CD4-positive, CD25-positive, alpha-beta regulatory T cell (primary cell): ENCODE results near the gene DLL1. TPM values are rescaled to one million over a fixed set of nuclear protein-coding genes. Genes with fewer than 3 reads are reported as not detected.

Experiments used
- ATAC-seq, 2 donors: fragments of 150-1000 bp; cut with Tn5 transposase; one replicate each; pipeline ENCODE4 v1.10.0; 2021; ENCODE audit warnings: low read depth in 2 of 2, moderate number of reproducible peaks in 2 of 2, moderate library complexity in 1 of 2
- DNase-seq, 3 donors: peaks; one replicate each; pipeline versions ENCODE4 v3.0.0 to v3.0.0-alpha.2; 2012 to 2022; ENCODE audit warnings: mixed read lengths in 1 of 3
- H3K27ac ChIP-seq: one replicate; pipeline ENCODE4 v1.7.0; 2013; ENCODE audit warnings: mild to moderate bottlenecking, low read length; ENCODE audit not compliant: insufficient read depth, poor library complexity, severe bottlenecking
- H3K27me3 ChIP-seq: one replicate; pipeline ENCODE4 v1.7.0; 2013; ENCODE audit warnings: low read length; ENCODE audit not compliant: control insufficient read depth, insufficient read depth
- H3K36me3 ChIP-seq: one replicate; pipeline ENCODE4 v1.7.0; 2013; ENCODE audit warnings: mild to moderate bottlenecking, low read length, moderate library complexity; ENCODE audit not compliant: control insufficient read depth, insufficient read depth
- H3K4me1 ChIP-seq: 2 replicates; pipeline ENCODE4 v1.7.0; 2013; ENCODE audit warnings: mild to moderate bottlenecking, low read length; ENCODE audit not compliant: insufficient read depth, control insufficient read depth, poor library complexity, severe bottlenecking
- H3K4me3 ChIP-seq: one replicate; pipeline ENCODE4 v1.7.0; 2013; ENCODE audit warnings: low read depth, mild to moderate bottlenecking, low read length, moderate library complexity
- H3K9me3 ChIP-seq, 2 experiments: 1 replicate in 1 of 2; 2 replicates in 1 of 2; pipeline ENCODE4 v1.7.0; 2013; ENCODE audit warnings: low read length in 2 of 2, mild to moderate bottlenecking in 1 of 2, moderate library complexity in 1 of 2; ENCODE audit not compliant: control insufficient read depth in 2 of 2
- H3K27ac Mint-ChIP-seq, 3 donors: one replicate each; pipeline ENCODE4 v1.8.0; 2020 to 2022; ENCODE audit warnings: mild to moderate bottlenecking in 3 of 3, mixed read lengths in 3 of 3, moderate library complexity in 2 of 3
- H3K27me3 Mint-ChIP-seq: one replicate; pipeline ENCODE4 v1.8.0; 2022; ENCODE audit warnings: mild to moderate bottlenecking, mixed read lengths
- H3K36me3 Mint-ChIP-seq: one replicate; pipeline ENCODE4 v1.8.0; 2020; ENCODE audit warnings: mixed read lengths
- H3K4me1 Mint-ChIP-seq, 4 donors: one replicate each; pipeline ENCODE4 v1.8.0; 2020 to 2022; ENCODE audit warnings: mixed read lengths in 4 of 4, mild to moderate bottlenecking in 1 of 4
- H3K4me3 Mint-ChIP-seq, 4 donors: one replicate each; pipeline ENCODE4 v1.8.0; 2020 to 2022; ENCODE audit warnings: mild to moderate bottlenecking in 4 of 4, mixed read lengths in 4 of 4, moderate library complexity in 3 of 4
- H3K9me3 Mint-ChIP-seq, 7 donors: one replicate each; pipeline ENCODE4 v1.8.0; 2020 to 2022; ENCODE audit warnings: mixed read lengths in 7 of 7, mild to moderate bottlenecking in 3 of 7, moderate library complexity in 2 of 7
- polyA plus RNA-seq, 4 donors: library from polyadenylated mRNA; unstranded; fragments of 300-500 nt; fragmentation: Illumina TruSeq; gene quantifications; one replicate each; pipeline ENCODE4 v1.2.3, GENCODE V29; 2021
- total RNA-seq: library from RNA; stranded (reverse); gene quantifications from one replicate; pipeline ENCODE4 v1.2.3, GENCODE V29; 2022

Gene DLL1
- total and polyA plus RNA-seq, 5 donors from 2014 or later: 0.28 to 1.1 (median 0.29) TPM; not detected in 2

DNA sequence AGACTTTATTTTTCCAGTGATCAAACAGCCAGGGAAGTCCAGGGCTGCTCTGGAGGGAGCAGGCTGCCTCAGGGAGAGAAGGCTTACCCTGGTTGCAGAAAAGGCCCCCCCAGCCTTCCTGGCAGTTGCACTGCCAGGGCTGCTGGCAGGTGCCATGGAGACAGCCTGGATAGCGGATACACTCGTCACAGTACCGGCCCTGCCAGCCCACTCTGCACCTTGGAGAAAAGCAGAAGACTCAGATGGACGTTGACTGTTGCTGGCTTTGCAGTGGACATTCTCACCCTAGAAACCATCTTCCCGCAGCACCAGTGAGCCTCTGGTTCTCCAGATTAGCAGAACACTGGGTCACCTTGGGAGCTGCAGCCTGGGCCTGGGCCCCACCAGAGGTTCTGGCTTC lies 5.4 kb downstream of the DLL1 start:
- Mint-ChIP-seq H3K9me3 (peaks cover 0 to 2% (median 0%) of the 10 kb centered on the region in 7 donors), H3K36me3 (peaks cover 3% of the 10 kb centered on the region), H3K27me3 (peaks cover 48% of the 10 kb centered on the region), H3K4me3 (peak overlapping the region in 1 of 4 donors; percentile 62), H3K27ac (no peak overlapping the region), H3K4me1 (peaks cover 0 to 20% (median 8%) of the 10 kb centered on the region in 4 donors)
- H3K36me3 ChIP-seq: no peaks in the 10 kb centered on the region
- DNase-seq (no peak), ATAC-seq (no peak)
- H3K27ac ChIP-seq: no peak overlapping the region
- H3K27me3 ChIP-seq: peaks cover 12% of the 10 kb centered on the region
- no peak overlapping the region for H3K4me3 ChIP-seq
- no peaks in the 10 kb centered on the region for H3K9me3 ChIP-seq
- peaks cover 20% of the 10 kb centered on the region for H3K4me1 ChIP-seq

DNA sequence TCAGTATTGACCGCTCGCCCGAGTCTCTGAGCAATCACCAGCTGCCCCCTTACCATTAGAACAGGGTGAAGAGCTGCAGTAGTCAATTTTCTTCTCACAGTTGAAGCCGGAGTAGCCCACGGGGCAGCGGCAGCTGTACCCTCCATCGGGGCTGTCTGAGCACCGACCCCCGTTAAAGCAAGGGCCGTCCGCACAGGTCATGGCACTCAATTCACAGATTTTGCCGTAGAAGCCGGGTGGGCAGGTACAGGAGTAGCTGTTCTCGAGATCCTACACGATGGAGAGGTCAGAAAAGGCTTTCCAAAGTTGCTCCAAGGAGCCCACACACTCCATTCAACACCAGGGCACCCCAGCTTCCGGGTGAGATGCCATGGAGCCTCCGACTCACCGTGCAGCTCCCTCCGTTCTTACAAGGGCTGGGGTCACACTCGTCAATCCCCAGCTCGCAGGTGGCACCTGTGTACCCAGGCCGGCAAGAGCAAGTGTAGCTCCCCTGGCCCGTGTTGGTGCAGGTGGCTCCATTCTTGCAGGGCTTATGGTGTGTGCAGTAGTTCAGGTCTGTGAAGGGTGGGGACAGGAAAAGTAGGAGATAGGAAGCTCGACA lies 5.9 kb downstream of the DLL1 start:
- DNase-seq (no peak), ATAC-seq (no peak)
- Mint-ChIP-seq H3K4me3 (peak overlapping the region in 1 of 4 donors; percentile 29), H3K4me1 (peaks cover 0 to 15% (median 8%) of the 10 kb centered on the region in 4 donors), H3K9me3 (peaks cover 0 to 2% (median 0%) of the 10 kb centered on the region in 7 donors), H3K36me3 (peaks cover 3% of the 10 kb centered on the region), H3K27me3 (peaks cover 44% of the 10 kb centered on the region), H3K27ac (no peak overlapping the region)
- no peaks in the 10 kb centered on the region for H3K9me3 ChIP-seq
- no peak overlapping the region for H3K4me3 ChIP-seq
- H3K27ac ChIP-seq: no peak overlapping the region
- peaks cover 12% of the 10 kb centered on the region for H3K27me3 ChIP-seq
- no peaks in the 10 kb centered on the region for H3K36me3 ChIP-seq
- peaks cover 21% of the 10 kb centered on the region for H3K4me1 ChIP-seq

DNA sequence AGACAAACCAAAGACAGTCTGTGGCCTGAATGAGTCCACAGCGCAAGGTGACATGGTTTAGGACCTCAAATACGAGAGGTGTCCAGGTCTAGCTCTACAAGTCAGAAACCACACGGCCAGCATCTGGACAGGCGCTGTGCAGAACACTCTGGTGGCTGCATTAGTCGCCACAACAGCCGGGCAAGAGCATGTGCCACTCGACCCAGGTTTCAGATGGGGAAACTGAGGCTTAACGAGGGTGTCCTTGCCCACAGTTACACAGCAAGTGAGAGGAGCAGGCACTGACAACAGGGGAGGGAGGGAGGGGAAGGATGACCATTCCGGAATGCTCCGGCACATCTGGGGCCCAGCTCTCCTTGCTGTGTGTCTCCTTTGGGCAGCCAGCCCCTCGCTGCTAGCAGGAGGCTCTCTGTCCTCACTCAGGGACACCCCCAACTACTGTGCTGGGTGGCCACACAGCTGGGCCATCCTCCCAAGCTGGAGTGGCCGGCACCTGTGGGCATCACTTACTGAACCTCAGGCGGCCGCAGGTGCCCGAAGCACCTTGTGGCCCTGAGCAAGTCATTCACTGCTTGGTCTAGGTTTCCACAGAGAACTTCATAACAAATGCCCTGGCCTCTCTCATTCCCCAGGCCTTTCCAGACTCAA lies 6.6 kb downstream of the DLL1 start:
- ATAC-seq: no peak
- peaks cover 3% of the 10 kb centered on the region for H3K36me3 Mint-ChIP-seq

DNA sequence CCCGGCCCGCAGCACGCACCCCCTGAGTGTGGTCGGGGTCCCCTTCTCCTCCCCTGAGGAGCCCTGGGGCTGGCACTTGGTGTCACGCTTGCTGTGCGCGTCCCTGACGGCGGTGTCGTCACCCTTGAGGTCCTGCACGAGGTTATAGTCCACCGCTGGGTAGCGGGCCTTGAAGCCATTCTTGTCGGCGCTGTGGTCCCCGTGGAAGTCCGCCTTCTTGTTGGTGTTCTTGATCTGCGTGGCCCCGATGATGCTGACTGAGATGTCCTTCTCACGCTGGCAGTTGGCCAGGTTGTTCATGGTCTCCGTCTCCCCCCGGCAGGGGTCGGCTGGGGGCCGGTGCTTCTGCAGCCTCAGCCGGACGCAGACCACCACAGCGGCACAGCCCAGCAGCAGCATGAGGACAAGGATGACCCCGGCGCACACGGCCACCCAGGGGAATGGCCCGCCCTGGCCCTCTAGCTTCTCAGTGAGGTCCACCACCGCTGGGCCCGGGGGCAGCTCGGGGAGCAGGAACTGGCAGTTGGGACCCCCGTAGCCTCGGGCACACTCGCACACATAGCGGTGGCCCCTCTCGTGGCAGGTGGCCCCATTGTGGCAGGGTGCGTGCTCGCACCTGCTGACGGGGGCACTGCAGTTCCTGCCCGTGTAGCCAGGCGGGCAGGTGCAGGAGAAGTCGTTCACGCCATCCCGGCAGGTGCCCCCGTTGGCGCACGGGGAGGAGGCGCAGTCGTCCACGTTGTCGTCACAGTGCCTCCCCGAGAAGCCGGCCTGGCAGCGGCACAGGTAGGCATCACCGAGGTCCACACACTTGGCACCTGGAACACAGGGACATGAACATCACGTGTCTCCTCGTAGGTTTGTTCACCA lies 7.4 kb downstream of the DLL1 start:
- Mint-ChIP-seq H3K4me3 (no peak overlapping the region), H3K9me3 (peaks cover 0 to 3% (median 0%) of the 10 kb centered on the region in 7 donors), H3K36me3 (peaks cover under 1% of the 10 kb centered on the region), H3K27me3 (peaks cover 41% of the 10 kb centered on the region), H3K27ac (no peak overlapping the region), H3K4me1 (peaks cover 0 to 21% (median 7%) of the 10 kb centered on the region in 4 donors)
- Histone ChIP-seq H3K4me1 (peaks cover 10% of the 10 kb centered on the region), H3K4me3 (no peak overlapping the region), H3K36me3 (no peaks in the 10 kb centered on the region), H3K27me3 (peaks cover 8% of the 10 kb centered on the region), H3K9me3 (no peaks in the 10 kb centered on the region), H3K27ac (no peak overlapping the region)
- DNase-seq (no peak), ATAC-seq (no peak)

More for the DNA sequence above, 6.6 kb downstream of the DLL1 start:
- Mint-ChIP-seq H3K9me3 (peaks cover 0 to 3% (median 0%) of the 10 kb centered on the region in 7 donors), H3K27ac (no peak overlapping the region), H3K27me3 (peaks cover 46% of the 10 kb centered on the region), H3K4me3 (peak overlapping the region in 1 of 4 donors; percentile 29), H3K4me1 (peaks cover 0 to 19% (median 9%) of the 10 kb centered on the region in 4 donors)
- Histone ChIP-seq H3K4me1 (peaks cover 14% of the 10 kb centered on the region), H3K27ac (no peak overlapping the region), H3K9me3 (no peaks in the 10 kb centered on the region), H3K36me3 (no peaks in the 10 kb centered on the region), H3K27me3 (peaks cover 12% of the 10 kb centered on the region), H3K4me3 (no peak overlapping the region)
- no peak for DNase-seq

DNA sequence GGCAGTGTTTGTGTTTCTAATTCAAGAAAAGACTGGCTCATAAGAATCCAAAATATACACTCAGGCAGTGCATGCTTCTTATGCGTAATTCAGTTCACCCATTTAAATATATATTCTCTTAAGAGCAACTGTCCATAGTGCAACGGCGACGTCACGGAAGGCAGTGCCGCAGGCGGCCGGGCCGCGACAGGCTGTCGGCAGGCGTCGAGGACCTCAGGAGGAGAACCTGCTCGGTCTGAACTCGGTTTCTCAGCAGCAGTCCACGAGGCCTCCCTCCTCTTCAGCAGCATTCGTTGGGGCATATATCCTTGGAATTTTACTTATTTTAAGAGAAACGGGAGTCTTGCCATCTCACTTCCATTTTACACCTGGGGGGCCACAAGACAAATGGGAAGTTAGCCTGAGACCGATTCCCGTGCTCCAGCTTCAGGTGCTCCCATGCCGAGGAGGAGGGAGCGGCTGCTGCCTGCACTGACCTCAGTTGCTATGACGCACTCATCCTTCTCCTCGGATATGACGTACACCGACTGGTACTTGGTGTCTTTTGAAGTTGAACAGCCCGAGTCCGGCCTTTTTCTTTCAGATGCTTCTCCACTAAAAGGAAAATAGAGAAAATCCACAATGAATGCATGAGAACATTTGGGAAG lies 8.2 kb downstream of the DLL1 start:
- H3K9me3 Mint-ChIP-seq: peaks cover 0 to 3% (median 0%) of the 10 kb centered on the region in 7 donors
- Histone ChIP-seq H3K4me1 (peaks cover 10% of the 10 kb centered on the region), H3K36me3 (no peaks in the 10 kb centered on the region), H3K27me3 (peaks cover 2% of the 10 kb centered on the region), H3K9me3 (no peaks in the 10 kb centered on the region), H3K4me3 (no peak overlapping the region), H3K27ac (no peak overlapping the region)
- H3K27me3 Mint-ChIP-seq: peaks cover 32% of the 10 kb centered on the region
- no peaks in the 10 kb centered on the region for H3K36me3 Mint-ChIP-seq
- no peak for DNase-seq
- peak overlapping the region in 1 of 4 donors; percentile 15 for H3K4me3 Mint-ChIP-seq
- peaks cover 0 to 23% (median 6%) of the 10 kb centered on the region in 4 donors for H3K4me1 Mint-ChIP-seq
- H3K27ac Mint-ChIP-seq: peak overlapping the region in 1 of 3 donors; percentile 52
- no peak for ATAC-seq

DNA sequence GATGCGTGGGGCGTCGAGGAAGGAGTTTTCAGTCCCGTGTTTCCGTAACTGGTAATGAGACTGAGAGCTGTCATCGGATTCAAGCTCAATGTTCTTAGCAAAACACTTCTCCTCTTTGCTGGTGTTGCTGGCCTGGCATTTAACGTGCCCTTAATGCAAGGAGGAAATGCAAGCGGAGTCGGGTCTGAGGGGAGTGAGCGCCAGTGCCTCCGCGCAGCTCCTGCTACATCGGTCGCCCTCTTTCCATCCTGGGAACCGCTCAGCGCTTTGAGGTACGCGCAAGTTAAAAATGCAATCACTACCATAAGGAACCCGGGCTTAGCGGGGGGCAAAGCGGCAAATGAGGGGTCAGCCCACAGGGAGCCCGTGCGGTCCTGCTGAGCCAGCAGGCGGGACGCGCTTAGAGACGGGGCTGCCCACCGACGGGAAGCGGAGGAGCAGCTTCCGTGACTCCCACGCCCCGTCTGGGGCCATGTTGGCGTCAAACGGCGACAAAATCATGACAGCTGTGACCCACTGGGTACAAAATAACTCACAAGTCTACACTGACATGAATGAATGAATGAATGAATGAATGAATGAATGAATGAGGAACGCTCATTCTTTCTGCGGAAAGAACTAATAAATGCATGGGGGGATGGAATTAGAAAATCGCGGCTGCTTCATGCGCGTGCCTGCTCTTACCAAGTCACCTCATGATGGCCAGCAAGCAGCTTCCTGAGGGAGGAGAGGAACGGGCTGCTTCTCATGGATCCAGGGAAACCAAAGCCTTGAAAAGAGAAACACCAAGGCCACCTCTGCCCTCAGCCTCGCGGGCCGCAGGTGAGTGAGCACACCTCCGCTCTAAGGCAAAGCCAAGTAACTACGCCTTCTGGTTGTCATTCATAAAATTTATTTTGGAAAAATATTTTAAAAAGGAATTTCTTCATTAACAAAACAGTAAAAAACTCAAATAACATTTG lies 9.3 kb downstream of the DLL1 start:
- peaks cover 0 to 5% (median 0%) of the 10 kb centered on the region in 7 donors for H3K9me3 Mint-ChIP-seq
- H3K4me1 Mint-ChIP-seq: peaks cover 0 to 26% (median 6%) of the 10 kb centered on the region in 4 donors
- H3K4me3 Mint-ChIP-seq: peak overlapping the region in 3 of 4 donors; percentile 85 to 89 (median 88)
- no peaks in the 10 kb centered on the region for H3K27me3 ChIP-seq
- H3K4me1 ChIP-seq: peaks cover 10% of the 10 kb centered on the region
- H3K4me3 ChIP-seq: no peak overlapping the region
- H3K27ac ChIP-seq: no peak overlapping the region
- no peak for ATAC-seq
- no peaks in the 10 kb centered on the region for H3K9me3 ChIP-seq
- no peaks in the 10 kb centered on the region for H3K36me3 Mint-ChIP-seq
- H3K36me3 ChIP-seq: no peaks in the 10 kb centered on the region
- peaks cover 31% of the 10 kb centered on the region for H3K27me3 Mint-ChIP-seq
- H3K27ac Mint-ChIP-seq: peak overlapping the region in 2 of 3 donors; percentile 28 to 81
- DNase-seq: no peak
